CD4-positive, alpha-beta T cell treated with Interferon alpha-2 for 1 hour (primary cell): ENCODE data around the gene MORC2.

Source experiments
- DNase-seq, 2 donors: peaks; one replicate each; pipeline ENCODE4 v3.0.0-alpha.2; 2020 to 2022

The MORC2 gene

GRCh38 chr22:30968015-30968923, at the start of gene MORC2:
TSS of gene MORC2 (minus strand) at chr22:30968774. CDS start at chr22:30967889, 885 bp downstream.
- no peak for DNase-seq

- no peak for DNase-seq
Measured at GRCh38 chr22:31005535-31005934, 37.0 kb upstream of the MORC2 start.

GRCh38 chr22:31001124-31001770, 32.7 kb upstream of the MORC2 start:
- DNase-seq, result no peak

GRCh38 chr22:30998329-30998728, 29.8 kb upstream of the MORC2 start:
- no peak for DNase-seq

- DNase-seq, result no peak
Measured at GRCh38 chr22:30996462-30996861, 27.9 kb upstream of the MORC2 start.

- no peak for DNase-seq
Measured at GRCh38 chr22:30994960-30995359, 26.4 kb upstream of the MORC2 start.

- no peak for DNase-seq
Measured at GRCh38 chr22:30992565-30992964, 24.0 kb upstream of the MORC2 start.

- no peak for DNase-seq
Measured at GRCh38 chr22:30990690-30991089, 22.1 kb upstream of the MORC2 start.

- no peak for DNase-seq
Measured at GRCh38 chr22:30989474-30989873, 20.9 kb upstream of the MORC2 start.

GRCh38 chr22:30985561-30986208, 17.1 kb upstream of the MORC2 start:
- DNase-seq, result no peak

GRCh38 chr22:30984317-30984716, 15.7 kb upstream of the MORC2 start:
- no peak for DNase-seq

- no peak for DNase-seq
Measured at GRCh38 chr22:30982512-30982911, 13.9 kb upstream of the MORC2 start.

- no peak for DNase-seq
Measured at GRCh38 chr22:30979932-30980331, 11.4 kb upstream of the MORC2 start.

- no peak for DNase-seq
Measured at GRCh38 chr22:30978304-30978962, 9.9 kb upstream of the MORC2 start.

- no peak for DNase-seq
Measured at GRCh38 chr22:30970356-30970746, 1.8 kb upstream of the MORC2 start.

GRCh38 chr22:30969532-30970355, 1.2 kb upstream of the MORC2 start:
- peak; percentile 12 to 53 for DNase-seq

GRCh38 chr22:30968924-30969531, 454 bp upstream of the MORC2 start, which contains the start of gene TUG1:
TSS of gene TUG1 (plus strand) at chr22:30969265.
- DNase-seq, result peak; percentile 97 to 98

GRCh38 chr22:30964858-30965257, 3.7 kb downstream of the MORC2 start:
- DNase-seq, result no peak

- DNase-seq, result no peak
Measured at GRCh38 chr22:30955153-30955552, 13.4 kb downstream of the MORC2 start.

- DNase-seq, result no peak
Measured at GRCh38 chr22:30953206-30953605, 15.4 kb downstream of the MORC2 start.

- no peak for DNase-seq
Measured at GRCh38 chr22:30949934-30950660, 18.5 kb downstream of the MORC2 start.
